HG03025 (cell line): ENCODE data around the gene CCL25.
"Not testable (repeated sequence)": the region's sequence is repeated elsewhere in the genome, so short reads cannot be mapped to it uniquely, and the experiment has no call there.

Source experiments
- ATAC-seq: cut with Tn5 transposase; IDR thresholded peaks from one replicate; pipeline ENCODE4 v1.9.1; 2021; ENCODE audit warnings: mild to moderate bottlenecking, moderate library complexity; ENCODE audit not compliant: unreplicated experiment, low FRiP score

The CCL25 gene

DNA sequence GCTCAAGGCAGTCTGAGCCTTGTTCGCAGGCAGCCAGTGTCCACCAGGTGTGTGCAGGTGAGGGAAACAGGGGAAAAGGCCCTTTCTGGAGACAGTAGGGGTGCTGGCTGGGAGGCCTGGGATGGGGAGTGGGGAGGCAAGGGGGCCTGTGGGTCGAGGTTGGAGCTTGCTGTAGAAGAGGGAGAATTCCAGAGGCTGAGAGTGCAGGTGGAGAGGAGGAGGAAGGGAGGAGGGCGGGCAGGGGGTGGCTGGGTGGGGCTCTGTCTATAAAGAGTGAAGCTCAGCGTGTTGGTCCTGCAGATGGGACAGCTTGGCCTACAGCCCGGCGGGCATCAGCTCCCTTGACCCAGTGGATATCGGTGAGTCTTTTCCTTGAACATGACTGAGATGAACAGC, at the start of gene CCL25:
CCL25 (plus strand) TSS at position 297 of the 396 bp plus-strand sequence. CDS start 290 bp downstream, outside the sequence.
- ATAC-seq: no peak

DNA sequence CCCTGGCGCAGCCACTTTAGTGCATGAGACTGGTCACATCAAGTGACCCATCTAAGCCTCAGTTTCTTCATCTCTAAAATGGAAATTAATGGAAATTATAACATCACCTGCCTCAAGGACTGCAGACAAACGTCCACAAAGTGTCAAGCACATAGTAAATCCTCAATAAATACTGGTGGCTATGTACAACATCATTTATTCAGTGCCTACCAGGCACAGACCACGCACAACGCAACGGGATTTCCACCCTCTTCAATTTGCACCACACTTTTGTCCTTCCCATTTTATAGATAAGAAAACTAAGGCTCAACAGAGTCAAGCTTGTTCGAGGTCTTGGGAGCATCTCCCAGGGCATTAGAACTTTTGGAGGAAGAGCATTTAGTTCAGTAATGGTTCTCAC, 48.6 kb upstream of the CCL25 start:
- ATAC-seq: no peak

DNA sequence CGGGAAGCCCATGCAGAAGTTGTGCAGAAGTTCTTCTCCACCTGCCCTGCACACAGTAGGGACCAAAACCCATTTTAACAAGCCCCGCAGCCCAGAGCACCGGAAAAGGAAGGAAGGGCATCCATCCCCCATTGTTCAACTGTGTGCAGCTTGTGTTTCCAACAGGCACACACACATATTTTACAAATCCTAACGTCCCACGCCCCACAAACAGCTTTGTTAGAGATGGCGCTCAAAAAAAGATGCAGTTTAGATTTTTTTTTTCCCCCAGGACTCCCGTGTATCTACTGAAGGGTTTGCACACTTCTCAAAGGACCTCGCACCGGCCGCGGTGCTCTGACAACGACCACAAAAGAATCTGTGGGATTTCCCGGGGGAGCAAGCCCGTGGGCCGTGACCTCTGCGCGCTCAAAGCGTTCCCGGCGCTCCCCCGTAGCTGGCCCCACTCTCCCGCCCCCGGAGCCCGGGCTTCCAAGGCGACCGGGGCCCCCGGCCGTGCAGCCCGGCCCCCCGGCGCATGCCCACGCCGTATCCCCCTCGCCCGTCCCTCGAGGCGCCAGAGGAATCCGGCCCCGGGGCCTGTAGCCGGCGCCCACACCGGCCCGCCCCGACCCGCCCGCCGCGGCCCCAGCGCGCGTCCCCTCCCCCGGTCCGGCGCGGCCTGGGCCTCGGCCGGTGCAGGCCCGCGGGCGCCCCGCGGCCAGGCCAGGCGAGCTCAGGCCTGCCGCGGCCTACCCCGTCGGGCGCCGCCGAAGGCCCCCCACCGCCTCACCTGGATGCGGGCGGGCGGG, 47.6 kb upstream of the CCL25 start:
- peak; percentile 21 for ATAC-seq

- peak; percentile 49 for ATAC-seq
Observed at GRCh38 chr19:8005534-8006256, 46.9 kb upstream of the CCL25 start, which contains the start of gene ELAVL1. Gene ELAVL1 (minus strand): TSS chr19:8005641. CDS start chr19:7991815, 13,826 bp downstream.

GRCh38 chr19:8017808-8018207, 34.8 kb upstream of the CCL25 start:
- ATAC-seq: no peak

GRCh38 chr19:8020681-8021080, 31.9 kb upstream of the CCL25 start:
- ATAC-seq: no peak

DNA sequence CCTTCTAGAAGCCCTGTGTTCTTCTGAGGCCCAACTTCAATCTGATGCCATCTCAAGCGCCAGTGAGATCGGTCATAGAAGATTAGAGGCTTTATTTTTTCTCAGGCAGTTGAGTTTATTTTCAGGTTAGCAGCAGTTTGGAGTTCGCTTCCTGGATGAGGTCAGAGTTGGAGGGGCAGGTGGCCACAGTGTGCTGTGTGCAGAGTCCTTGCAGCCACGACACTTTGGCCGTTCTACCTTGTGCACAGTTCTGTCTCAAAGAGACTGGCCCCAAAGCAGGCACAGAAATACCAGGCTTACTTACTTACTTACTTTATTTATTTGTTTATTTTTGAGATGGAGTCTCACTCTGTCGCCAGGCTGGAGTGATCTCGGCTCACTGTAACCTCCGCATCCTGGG, 31.2 kb upstream of the CCL25 start:
- ATAC-seq: no peak

DNA sequence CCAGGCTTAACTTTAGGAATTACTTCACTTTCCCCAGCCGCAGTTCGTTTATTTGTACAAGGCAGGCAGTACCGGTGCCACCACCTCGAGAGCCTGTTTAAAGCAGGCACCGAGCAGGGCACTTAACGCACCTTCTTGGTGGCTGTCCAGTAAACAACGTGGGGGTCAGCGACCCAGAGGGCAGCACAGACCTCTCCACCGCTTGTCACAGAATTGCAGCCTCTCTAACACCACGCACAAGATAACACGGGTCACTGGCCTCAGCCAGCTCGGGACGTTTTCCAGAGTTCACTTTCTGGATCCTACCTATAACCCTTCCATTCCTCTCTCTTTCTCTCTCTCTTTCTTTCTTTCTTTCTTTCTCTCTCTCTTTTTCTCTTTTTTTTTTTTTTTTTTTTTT, 30.3 kb upstream of the CCL25 start:
- no peak for ATAC-seq

GRCh38 chr19:8023371-8023770, 29.2 kb upstream of the CCL25 start:
- no peak for ATAC-seq

DNA sequence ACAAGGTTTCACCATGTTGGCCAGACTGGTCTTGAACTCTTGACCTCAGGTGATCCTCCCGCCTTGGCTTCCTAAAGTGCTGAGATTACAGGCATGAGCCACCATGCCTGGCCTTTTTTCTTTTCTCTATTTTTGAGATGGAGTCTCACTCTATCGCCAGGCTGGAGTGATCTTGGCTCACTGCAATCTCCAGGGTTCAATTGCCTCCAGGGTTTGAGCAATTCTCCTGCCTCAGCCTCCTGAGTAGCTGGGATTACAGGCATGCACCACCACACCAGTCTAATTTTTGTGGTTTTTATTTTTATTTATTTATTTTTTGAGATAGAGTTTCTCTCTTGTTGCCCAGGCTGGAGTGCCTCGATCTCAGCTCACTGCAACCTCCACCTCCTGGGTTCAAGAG, 28.3 kb upstream of the CCL25 start:
- not testable (repeated sequence) for ATAC-seq

- ATAC-seq: no peak
Observed at GRCh38 chr19:8025316-8025715, 27.2 kb upstream of the CCL25 start.

- no peak for ATAC-seq
Observed at GRCh38 chr19:8028951-8029491, 23.5 kb upstream of the CCL25 start.

- ATAC-seq: no peak
Observed at GRCh38 chr19:8030960-8031359, 21.6 kb upstream of the CCL25 start.

DNA sequence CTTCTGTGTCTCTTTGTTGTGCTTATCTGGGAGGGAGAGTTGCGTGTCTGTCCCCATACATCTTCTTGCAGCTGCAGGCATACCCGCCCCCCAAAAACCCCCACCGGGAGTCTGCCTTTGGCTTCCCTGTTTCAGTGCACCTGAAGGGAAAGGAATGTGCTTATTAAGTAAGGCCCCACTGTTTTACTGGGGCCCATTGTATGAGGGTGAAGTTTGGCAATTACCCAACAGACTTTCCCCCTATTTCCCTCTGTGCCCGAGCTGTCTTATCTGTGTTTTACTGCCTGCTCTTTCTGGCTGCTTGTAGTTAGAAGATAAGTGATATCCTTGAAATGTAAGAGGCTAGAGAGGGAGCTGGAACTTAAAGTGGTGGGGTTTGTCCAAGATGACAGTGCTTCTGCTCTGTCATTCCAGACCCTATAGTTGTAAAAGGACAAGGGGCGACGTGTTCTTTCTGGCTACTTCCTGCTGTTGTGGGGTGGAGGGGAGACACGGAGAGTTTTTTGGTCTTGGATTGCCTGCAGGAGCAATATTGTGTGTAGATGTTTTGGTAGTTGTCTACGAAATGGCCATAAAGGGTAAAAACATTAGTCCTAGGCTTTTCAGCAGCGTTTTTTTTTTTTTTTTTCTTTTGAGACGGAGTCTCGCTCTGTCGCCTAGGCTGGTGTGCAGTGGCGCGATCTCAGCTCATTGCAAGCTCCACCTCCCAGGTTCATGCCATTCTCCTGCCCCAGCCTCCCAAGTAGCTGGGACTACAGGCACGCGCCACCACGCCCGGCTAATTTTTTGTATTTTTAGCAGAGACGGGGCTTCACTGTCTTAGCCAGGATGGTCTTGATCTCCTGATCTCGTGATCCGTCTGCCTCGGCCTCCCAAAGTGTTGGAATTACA, 19.0 kb upstream of the CCL25 start:
- not testable (repeated sequence) for ATAC-seq

DNA sequence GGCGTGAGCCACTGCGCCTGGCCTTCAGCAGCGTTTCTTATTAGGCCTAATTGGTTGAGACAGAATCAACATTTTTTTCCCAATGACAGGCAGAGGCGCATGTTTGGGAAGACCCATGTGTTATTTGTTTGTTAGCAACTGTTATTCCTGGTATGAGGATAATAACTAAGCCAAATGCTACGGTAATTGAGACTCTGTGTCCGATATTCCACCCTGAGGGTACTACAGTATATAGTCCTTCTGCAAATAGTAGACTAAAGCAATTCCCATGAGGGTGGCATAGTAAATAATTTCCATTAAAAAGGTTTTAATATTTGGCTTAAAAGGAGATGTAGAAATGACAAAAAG, 18.4 kb upstream of the CCL25 start:
- ATAC-seq: no peak

DNA sequence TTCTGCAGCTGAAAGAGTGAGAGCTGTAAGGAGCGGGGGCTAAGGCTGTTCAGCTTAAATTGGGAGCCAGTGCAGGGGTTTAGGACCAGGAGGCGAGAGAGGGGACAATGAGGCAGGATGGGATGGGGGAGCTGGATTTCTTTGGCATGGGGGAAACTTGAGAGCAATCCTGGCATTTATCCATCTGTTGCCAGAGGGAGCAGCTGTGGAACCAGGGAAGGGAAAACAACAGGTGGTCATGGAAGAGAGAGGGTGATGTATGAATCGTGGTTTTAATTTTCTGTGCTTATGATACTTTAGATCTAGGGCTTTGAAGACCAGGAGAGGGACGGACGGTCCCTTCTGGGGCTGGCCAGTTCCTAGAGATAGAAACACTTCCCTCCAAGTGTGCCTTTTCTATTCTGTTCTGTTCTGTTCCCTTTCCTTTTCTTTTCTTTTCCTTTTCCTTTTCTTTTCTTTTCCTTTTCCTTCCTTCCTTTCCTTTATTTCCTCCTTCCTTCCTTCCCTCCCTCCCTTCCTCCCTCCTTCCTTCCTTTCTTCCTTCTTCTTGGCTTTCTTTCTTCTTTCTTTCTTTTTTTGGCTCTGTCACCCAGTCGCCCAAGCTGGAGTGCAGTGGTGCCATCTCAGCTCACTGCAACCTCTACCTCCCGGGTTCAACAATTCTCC, 16.0 kb upstream of the CCL25 start:
- ATAC-seq: no peak

- no peak for ATAC-seq
Observed at GRCh38 chr19:8038815-8039214, 13.7 kb upstream of the CCL25 start.

- no peak for ATAC-seq
Observed at GRCh38 chr19:8039231-8039630, 13.3 kb upstream of the CCL25 start.

DNA sequence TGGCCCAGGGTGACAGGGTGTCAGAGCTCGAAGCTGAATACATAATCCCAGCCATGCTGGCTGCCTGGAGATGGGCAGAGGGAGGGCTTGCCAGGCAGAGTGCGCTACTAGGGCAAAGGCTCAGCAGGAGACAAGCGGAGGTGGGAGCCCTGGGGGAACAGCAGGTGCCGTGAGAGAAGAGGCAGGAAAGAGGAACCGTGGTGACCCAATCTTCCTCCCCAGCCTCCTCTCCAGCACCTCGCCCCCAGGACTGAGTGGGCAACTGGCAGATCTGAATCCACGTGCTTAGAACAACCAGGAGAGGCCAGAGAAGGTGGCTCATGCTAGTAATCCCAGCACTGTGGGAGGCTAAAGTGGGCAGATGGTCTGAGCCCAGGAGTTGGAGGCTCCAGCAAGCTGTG, 11.0 kb upstream of the CCL25 start:
- no peak for ATAC-seq

- no peak for ATAC-seq
Observed at GRCh38 chr19:8042900-8043299, 9.7 kb upstream of the CCL25 start.
